DOHH2 (cell line): ENCODE results near the gene ARHGEF4.

Experiments
- EZH2phosphoT487 ChIP-seq: fragments of 200-600 bp; sonication (generic); IDR thresholded peaks from 2 replicates; pipeline ENCODE4 v1.6.1; 2017; ENCODE audit warnings: borderline replicate concordance, mild to moderate bottlenecking, antibody characterized with exemption, low read length, moderate library complexity, mixed read lengths
- TF ChIP-seq, protein P1 (sequence below): fragments of 200-600 bp; sonication (generic); IDR thresholded peaks from one replicate; pipeline ENCODE4 v1.5.1; 2014; ENCODE audit warnings: antibody characterized with exemption, mild to moderate bottlenecking, low read depth, low read length; ENCODE audit not compliant: poor library complexity, severe bottlenecking

GRCh38 chr2:130790804-130791616, 45.7 kb upstream of the ARHGEF4 start:
- TF ChIP-seq, protein P1, sequence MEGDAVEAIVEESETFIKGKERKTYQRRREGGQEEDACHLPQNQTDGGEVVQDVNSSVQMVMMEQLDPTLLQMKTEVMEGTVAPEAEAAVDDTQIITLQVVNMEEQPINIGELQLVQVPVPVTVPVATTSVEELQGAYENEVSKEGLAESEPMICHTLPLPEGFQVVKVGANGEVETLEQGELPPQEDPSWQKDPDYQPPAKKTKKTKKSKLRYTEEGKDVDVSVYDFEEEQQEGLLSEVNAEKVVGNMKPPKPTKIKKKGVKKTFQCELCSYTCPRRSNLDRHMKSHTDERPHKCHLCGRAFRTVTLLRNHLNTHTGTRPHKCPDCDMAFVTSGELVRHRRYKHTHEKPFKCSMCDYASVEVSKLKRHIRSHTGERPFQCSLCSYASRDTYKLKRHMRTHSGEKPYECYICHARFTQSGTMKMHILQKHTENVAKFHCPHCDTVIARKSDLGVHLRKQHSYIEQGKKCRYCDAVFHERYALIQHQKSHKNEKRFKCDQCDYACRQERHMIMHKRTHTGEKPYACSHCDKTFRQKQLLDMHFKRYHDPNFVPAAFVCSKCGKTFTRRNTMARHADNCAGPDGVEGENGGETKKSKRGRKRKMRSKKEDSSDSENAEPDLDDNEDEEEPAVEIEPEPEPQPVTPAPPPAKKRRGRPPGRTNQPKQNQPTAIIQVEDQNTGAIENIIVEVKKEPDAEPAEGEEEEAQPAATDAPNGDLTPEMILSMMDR = no peak
- TF ChIP-seq EZH2phosphoT487 = no peak
